Right kidney (tissue), 9 donors: Measurements from ENCODE around the gene WFDC11.
"Not testable (repeated sequence)": the region's sequence is repeated elsewhere in the genome, so short reads cannot be mapped to it uniquely, and the experiment has no call there.

ENCODE experiments used
- DNase-seq: peaks from one replicate; pipeline ENCODE4 v3.0.0-alpha.2; 2016
- long read RNA-seq, 8 donors: transcript quantifications; one replicate each; lab custom pipeline, GENCODE V29; 2026

WFDC11 gene
- long read RNA-seq, donor 1, result 0 reads
- long read RNA-seq, donor 2, result 0 reads
- long read RNA-seq, donor 3, result 0 reads
- long read RNA-seq, donor 4, result 0 reads
- long read RNA-seq, donor 5, result 0 reads
- long read RNA-seq, donor 6, result 0 reads
- long read RNA-seq, donor 7, result 0 reads
- long read RNA-seq, donor 8, result 0 reads

- DNase-seq, result no peak
Measured at GRCh38 chr20:45670139-45670538, at the start of gene WFDC11. WFDC11 (minus strand) TSS chr20:45670239; CDS start chr20:45650600, 19,639 bp downstream.

GRCh38 chr20:45716141-45716688 is 46.2 kb upstream of the WFDC11 start:
- not testable (repeated sequence) for DNase-seq

GRCh38 chr20:45704969-45705637 is 35.1 kb upstream of the WFDC11 start, which contains the start of gene WFDC10B:
WFDC10B (minus strand) TSS chr20:45705019; CDS start chr20:45685992, 19,027 bp downstream.
- no peak for DNase-seq

- no peak for DNase-seq
Measured at GRCh38 chr20:45701873-45702272, 31.8 kb upstream of the WFDC11 start, which contains the start of gene WFDC13. WFDC13 (plus strand) TSS chr20:45702038; CDS start chr20:45702124, 86 bp downstream.

- no peak for DNase-seq
Measured at GRCh38 chr20:45701104-45701503, 31.1 kb upstream of the WFDC11 start.

- DNase-seq, result no peak
Measured at GRCh38 chr20:45695496-45695895, 25.5 kb upstream of the WFDC11 start.

- DNase-seq, result not testable (repeated sequence)
Measured at GRCh38 chr20:45693346-45693745, 23.3 kb upstream of the WFDC11 start.

- no peak for DNase-seq
Measured at GRCh38 chr20:45685896-45686295, 15.9 kb upstream of the WFDC11 start.

- no peak for DNase-seq
Measured at GRCh38 chr20:45679650-45680049, 9.6 kb upstream of the WFDC11 start.

- no peak for DNase-seq
Measured at GRCh38 chr20:45672765-45673164, 2.7 kb upstream of the WFDC11 start.

GRCh38 chr20:45657038-45657437 is 13.0 kb downstream of the WFDC11 start:
- DNase-seq, result not testable (repeated sequence)

GRCh38 chr20:45651726-45652125 is 18.3 kb downstream of the WFDC11 start:
- not testable (repeated sequence) for DNase-seq

- no peak for DNase-seq
Measured at GRCh38 chr20:45649312-45649863, 20.7 kb downstream of the WFDC11 start.

GRCh38 chr20:45647441-45648050 is 22.5 kb downstream of the WFDC11 start:
- DNase-seq, result no peak

GRCh38 chr20:45646875-45647274 is 23.2 kb downstream of the WFDC11 start:
- no peak for DNase-seq

- not testable (repeated sequence) for DNase-seq
Measured at GRCh38 chr20:45645869-45646268, 24.2 kb downstream of the WFDC11 start.

- DNase-seq, result not testable (repeated sequence)
Measured at GRCh38 chr20:45641076-45641475, 29.0 kb downstream of the WFDC11 start.

- no peak for DNase-seq
Measured at GRCh38 chr20:45639687-45640086, 30.4 kb downstream of the WFDC11 start.

GRCh38 chr20:45636513-45636912 is 33.5 kb downstream of the WFDC11 start:
- no peak for DNase-seq

GRCh38 chr20:45631184-45631583 is 38.9 kb downstream of the WFDC11 start, which contains the start of gene WFDC9:
WFDC9 (minus strand) TSS chr20:45631284; CDS start chr20:45610181, 21,103 bp downstream.
- DNase-seq, result no peak

GRCh38 chr20:45630371-45630770 is 39.7 kb downstream of the WFDC11 start:
- no peak for DNase-seq

- no peak for DNase-seq
Measured at GRCh38 chr20:45629496-45630100, 40.4 kb downstream of the WFDC11 start, which contains the start of gene WFDC10A. WFDC10A (plus strand) TSS chr20:45629739; CDS start chr20:45629814, 75 bp downstream.
